Measurements from ENCODE around the gene EP400.

DNA sequence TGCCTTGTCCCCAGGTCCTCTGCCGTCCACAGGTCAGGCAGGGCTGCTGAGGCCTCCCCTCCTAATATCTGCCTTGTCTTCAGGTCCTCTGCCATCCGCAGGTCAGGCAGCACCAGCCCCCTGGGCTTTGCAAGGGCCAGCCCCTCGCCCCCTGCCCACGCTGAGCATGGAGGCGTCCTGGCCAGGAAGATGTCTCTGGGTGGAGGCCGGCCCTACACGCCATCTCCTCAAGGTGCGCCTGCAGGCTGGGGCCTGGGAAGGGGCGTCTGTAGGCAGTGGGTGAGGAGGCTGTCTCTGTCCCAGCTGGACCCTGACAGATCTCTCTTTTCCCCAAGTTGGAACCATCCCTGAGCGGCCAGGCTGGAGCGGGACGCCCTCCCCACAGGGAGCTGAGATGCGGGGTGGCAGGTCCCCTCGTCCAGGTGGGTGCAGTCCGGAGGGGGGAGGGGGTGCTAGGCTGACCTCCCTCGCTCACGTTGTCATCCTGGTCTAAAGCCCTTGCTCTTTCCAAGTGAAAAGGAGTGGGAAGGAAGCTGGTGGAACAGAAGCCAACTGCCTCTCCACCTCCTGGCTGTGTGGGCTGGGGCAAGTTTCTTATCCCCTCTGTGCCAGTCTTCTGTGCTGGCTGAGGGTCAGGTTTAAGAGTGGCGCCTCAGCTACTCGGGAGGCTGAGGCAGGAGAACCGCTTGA, 34.6 kb upstream of the EP400 start:
- TF ChIP-seq, protein P1, sequence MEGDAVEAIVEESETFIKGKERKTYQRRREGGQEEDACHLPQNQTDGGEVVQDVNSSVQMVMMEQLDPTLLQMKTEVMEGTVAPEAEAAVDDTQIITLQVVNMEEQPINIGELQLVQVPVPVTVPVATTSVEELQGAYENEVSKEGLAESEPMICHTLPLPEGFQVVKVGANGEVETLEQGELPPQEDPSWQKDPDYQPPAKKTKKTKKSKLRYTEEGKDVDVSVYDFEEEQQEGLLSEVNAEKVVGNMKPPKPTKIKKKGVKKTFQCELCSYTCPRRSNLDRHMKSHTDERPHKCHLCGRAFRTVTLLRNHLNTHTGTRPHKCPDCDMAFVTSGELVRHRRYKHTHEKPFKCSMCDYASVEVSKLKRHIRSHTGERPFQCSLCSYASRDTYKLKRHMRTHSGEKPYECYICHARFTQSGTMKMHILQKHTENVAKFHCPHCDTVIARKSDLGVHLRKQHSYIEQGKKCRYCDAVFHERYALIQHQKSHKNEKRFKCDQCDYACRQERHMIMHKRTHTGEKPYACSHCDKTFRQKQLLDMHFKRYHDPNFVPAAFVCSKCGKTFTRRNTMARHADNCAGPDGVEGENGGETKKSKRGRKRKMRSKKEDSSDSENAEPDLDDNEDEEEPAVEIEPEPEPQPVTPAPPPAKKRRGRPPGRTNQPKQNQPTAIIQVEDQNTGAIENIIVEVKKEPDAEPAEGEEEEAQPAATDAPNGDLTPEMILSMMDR (IDR thresholded peaks at IDR 0.05), result no peak
- no peak for TF ChIP-seq ZFX (IDR thresholded peaks at IDR 0.05; ENCODE audit: borderline replicate concordance)
